Muscle of leg (tissue), 11 donors: Measurements from ENCODE around the gene FMOD. TPM values are rescaled to one million over a fixed set of nuclear protein-coding genes. Genes with fewer than 3 reads are reported as not detected.

Source experiments
- DNase-seq: peaks from one replicate; pipeline ENCODE4 v3.0.0; 2013
- H3K27ac ChIP-seq: one replicate; pipeline ENCODE4 v1.5.1; 2013; ENCODE audit warnings: mild to moderate bottlenecking, low read length, control low read depth
- H3K27me3 ChIP-seq: one replicate; pipeline ENCODE4 v1.6.1; 2013; ENCODE audit warnings: low read length; ENCODE audit not compliant: control insufficient read depth, insufficient read depth
- H3K36me3 ChIP-seq: one replicate; pipeline ENCODE4 v1.6.1; 2013; ENCODE audit warnings: low read length; ENCODE audit not compliant: control insufficient read depth, insufficient read depth
- H3K4me1 ChIP-seq: one replicate; pipeline ENCODE4 v1.6.1; 2013; ENCODE audit warnings: low read length; ENCODE audit not compliant: control insufficient read depth, insufficient read depth
- H3K4me3 ChIP-seq: one replicate; pipeline ENCODE4 v1.5.1; 2013; ENCODE audit warnings: low read length, control low read depth
- H3K9me3 ChIP-seq: replicated peaks from 2 replicates; pipeline ENCODE4 v1.6.1; 2013; ENCODE audit warnings: low read depth, low read length; ENCODE audit not compliant: control insufficient read depth
- WGBS: methylation state at CpG from one replicate; pipeline ENCODE4 v1.1.5; 2013; ENCODE audit warnings: missing lambda C conversion rate; ENCODE audit not compliant: insufficient coverage; 5-methylcytosine and 5-hydroxymethylcytosine counted together
- polyA plus RNA-seq, 8 donors: library from polyadenylated mRNA; unstranded; fragments of 120-200 nt; gene quantifications; one replicate each; pipeline versions ENCODE4 v1.2.1 to v1.2.3, GENCODE V29; 2013; ENCODE audit warnings: inconsistent platforms in 1 of 8, low replicate concordance in 1 of 8; ENCODE audit not compliant: insufficient read length in 8 of 8, insufficient read depth in 1 of 8
- total RNA-seq: library from RNA; stranded (reverse); fragments of 120-200 nt; gene quantifications from one replicate; pipeline ENCODE4 v1.2.4, GENCODE V29; 2013

FMOD gene
- total and polyA plus RNA-seq, 9 donors = 55.0 to 493 (median 161) TPM

- H3K4me3 ChIP-seq = no peak overlapping the region
- no peak overlapping the region for H3K27ac ChIP-seq
- peak; percentile 73 for DNase-seq
- peaks cover 23% of the 10 kb centered on the region for H3K27me3 ChIP-seq
- peaks cover 13% of the 10 kb centered on the region for H3K4me1 ChIP-seq
- no peaks in the 10 kb centered on the region for H3K36me3 ChIP-seq
- WGBS = 21% methylated on average over 13 of the region's 13 CpGs
- no peaks in the 10 kb centered on the region for H3K9me3 ChIP-seq
These were observed 13.3 kb upstream of the FMOD start for GRCh38 chr1:203364094-203364801.

- DNase-seq = no peak
- H3K27ac ChIP-seq = no peak overlapping the region
- no peaks in the 10 kb centered on the region for H3K9me3 ChIP-seq
- H3K4me3 ChIP-seq = no peak overlapping the region
- H3K27me3 ChIP-seq = peaks cover 23% of the 10 kb centered on the region
- no peaks in the 10 kb centered on the region for H3K36me3 ChIP-seq
- H3K4me1 ChIP-seq = peaks cover 6% of the 10 kb centered on the region
These were observed 11.8 kb upstream of the FMOD start for GRCh38 chr1:203362720-203363025.

GRCh38 chr1:203361945-203362719, 11.2 kb upstream of the FMOD start:
- no peak for DNase-seq
- Histone ChIP-seq H3K9me3 (no peaks in the 10 kb centered on the region), H3K27ac (no peak overlapping the region), H3K4me3 (no peak overlapping the region), H3K4me1 (peaks cover 6% of the 10 kb centered on the region), H3K27me3 (peaks cover 23% of the 10 kb centered on the region), H3K36me3 (no peaks in the 10 kb centered on the region)
- WGBS = 41% methylated on average over 2 of the region's 6 CpGs

GRCh38 chr1:203360547-203361185, 9.7 kb upstream of the FMOD start:
- no peak for DNase-seq
- 50% methylated on average over 10 of the region's 10 CpGs for WGBS

DNA sequence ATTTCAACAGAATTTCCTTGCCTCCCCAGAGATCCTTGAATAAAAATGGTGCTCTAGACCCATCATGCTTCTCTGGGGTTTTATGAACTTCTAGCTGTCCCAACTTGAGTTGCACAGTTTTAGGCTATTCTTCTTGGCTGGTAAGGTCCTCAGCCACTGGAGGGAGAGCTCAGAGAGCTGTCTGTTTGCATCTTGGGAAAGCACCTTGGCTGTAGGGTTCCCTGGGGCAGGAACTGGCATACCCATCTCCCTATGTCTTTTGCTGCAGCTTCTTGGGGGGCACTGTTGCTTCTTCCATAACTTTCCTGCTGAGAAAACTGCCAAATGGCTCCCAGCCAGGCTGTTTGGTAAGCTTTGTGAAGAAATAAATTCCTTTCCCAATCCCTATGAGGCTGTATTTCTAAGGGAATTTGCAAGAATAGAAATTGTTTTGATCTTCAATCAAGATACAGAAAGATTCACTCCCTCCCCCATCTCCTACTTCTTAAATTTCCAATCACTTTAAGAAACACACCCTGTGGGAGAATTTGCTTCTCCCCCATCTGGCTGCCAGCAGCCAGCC, 8.2 kb upstream of the FMOD start:
- Histone ChIP-seq H3K36me3 (no peaks in the 10 kb centered on the region), H3K9me3 (no peaks in the 10 kb centered on the region), H3K27me3 (peaks cover 14% of the 10 kb centered on the region), H3K4me1 (peaks cover 4% of the 10 kb centered on the region), H3K4me3 (no peak overlapping the region), H3K27ac (no peak overlapping the region)
- DNase-seq = no peak

More at GRCh38 chr1:203360547-203361185, 9.7 kb upstream of the FMOD start:
- Histone ChIP-seq H3K27me3 (peaks cover 21% of the 10 kb centered on the region), H3K4me1 (peaks cover 6% of the 10 kb centered on the region), H3K27ac (no peak overlapping the region), H3K36me3 (no peaks in the 10 kb centered on the region), H3K9me3 (no peaks in the 10 kb centered on the region), H3K4me3 (no peak overlapping the region)

GRCh38 chr1:203354246-203354645, 3.3 kb upstream of the FMOD start:
- H3K27ac ChIP-seq = no peak overlapping the region
- no peaks in the 10 kb centered on the region for H3K9me3 ChIP-seq
- H3K36me3 ChIP-seq = no peaks in the 10 kb centered on the region
- peaks cover 6% of the 10 kb centered on the region for H3K27me3 ChIP-seq
- H3K4me3 ChIP-seq = no peak overlapping the region
- DNase-seq = no peak
- H3K4me1 ChIP-seq = peaks cover 25% of the 10 kb centered on the region
- WGBS = no CpG with 5 or more reads among the region's 2 CpGs

GRCh38 chr1:203353486-203353885, 2.6 kb upstream of the FMOD start:
- WGBS = 71% methylated on average over 6 of the region's 8 CpGs
- H3K4me3 ChIP-seq = no peak overlapping the region
- peaks cover 5% of the 10 kb centered on the region for H3K36me3 ChIP-seq
- no peak for DNase-seq
- peaks cover 23% of the 10 kb centered on the region for H3K4me1 ChIP-seq
- peaks cover 4% of the 10 kb centered on the region for H3K27me3 ChIP-seq
- H3K27ac ChIP-seq = no peak overlapping the region
- no peaks in the 10 kb centered on the region for H3K9me3 ChIP-seq

DNA sequence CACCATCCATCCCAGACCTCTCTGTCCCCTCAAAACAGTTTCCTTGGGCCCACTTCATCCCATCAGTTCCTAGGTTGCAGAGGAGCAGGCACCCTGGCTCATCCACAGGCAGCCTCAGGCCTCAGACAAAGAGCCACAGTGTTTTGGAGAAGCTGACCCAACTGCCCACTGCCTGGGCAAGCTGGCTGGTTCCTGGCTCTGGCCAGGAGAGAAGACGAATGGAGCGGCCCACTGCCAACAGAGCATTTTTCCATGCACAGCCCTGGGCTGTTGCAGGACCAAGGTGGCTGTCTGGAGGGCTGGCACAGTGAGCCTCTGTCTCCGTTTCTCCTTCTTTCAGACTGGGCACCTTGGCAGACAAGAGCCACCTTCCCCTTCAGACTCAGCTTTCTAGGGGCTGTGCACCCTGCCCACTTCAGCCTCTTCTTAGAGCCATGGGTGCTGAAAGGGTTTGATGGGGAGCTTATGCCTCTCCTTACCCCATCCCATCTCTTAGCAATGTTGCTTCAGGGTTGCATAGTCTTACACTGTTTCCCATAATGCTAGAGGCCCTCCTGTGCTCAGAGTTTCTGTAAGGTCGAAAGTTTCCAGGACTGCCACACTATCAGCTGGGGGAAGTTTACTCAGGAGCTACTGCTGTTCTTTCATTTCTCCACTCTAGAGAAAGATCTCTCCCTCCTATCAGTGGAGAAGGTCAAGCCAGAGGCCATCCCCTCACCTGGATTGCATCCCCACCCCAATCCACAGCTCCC, 973 bp downstream of the FMOD start:
- H3K27ac ChIP-seq = peak overlapping the region; percentile 92
- no peak for DNase-seq
- H3K27me3 ChIP-seq = peaks cover 6% of the 10 kb centered on the region
- WGBS = no CpG with 5 or more reads among the region's 4 CpGs
- no peaks in the 10 kb centered on the region for H3K9me3 ChIP-seq
- H3K4me1 ChIP-seq = peaks cover 27% of the 10 kb centered on the region
- peaks cover 20% of the 10 kb centered on the region for H3K36me3 ChIP-seq
- H3K4me3 ChIP-seq = peak overlapping the region; percentile 37

GRCh38 chr1:203349166-203349565, 1.8 kb downstream of the FMOD start:
- H3K36me3 ChIP-seq = peaks cover 20% of the 10 kb centered on the region
- peaks cover 6% of the 10 kb centered on the region for H3K27me3 ChIP-seq
- peak overlapping the region; percentile 47 for H3K27ac ChIP-seq
- no peak overlapping the region for H3K4me3 ChIP-seq
- no CpG with 5 or more reads among the region's 1 CpG for WGBS
- H3K9me3 ChIP-seq = no peaks in the 10 kb centered on the region
- no peak for DNase-seq
- peaks cover 27% of the 10 kb centered on the region for H3K4me1 ChIP-seq

GRCh38 chr1:203346769-203347102, 4.2 kb downstream of the FMOD start:
- Histone ChIP-seq H3K36me3 (peaks cover 20% of the 10 kb centered on the region), H3K4me3 (no peak overlapping the region), H3K27ac (peak overlapping the region; percentile 16), H3K4me1 (peaks cover 34% of the 10 kb centered on the region), H3K27me3 (peaks cover 7% of the 10 kb centered on the region), H3K9me3 (no peaks in the 10 kb centered on the region)
- 73% methylated on average over 3 of the region's 3 CpGs for WGBS
- DNase-seq = no peak
